MM.1S (cell line): ENCODE measurements around the gene PGR.

Source experiments
- DNase-seq: peaks from one replicate; pipeline ENCODE4 v3.0.0-alpha.2; 2015
- H2AFZ ChIP-seq: fragments of 300-600 bp; sonication (generic); 2 replicates; pipeline ENCODE4 v1.6.0; 2016; ENCODE audit warnings: antibody characterized with exemption, low read length
- H3F3A ChIP-seq: fragments of 300-600 bp; sonication (generic); 2 replicates; pipeline ENCODE4 v1.6.1; 2016; ENCODE audit warnings: mild to moderate bottlenecking, antibody characterized with exemption, low read length, moderate library complexity, mixed read lengths; ENCODE audit not compliant: insufficient read depth
- H3K27ac ChIP-seq: fragments of 300-600 bp; sonication (generic); 2 replicates; pipeline ENCODE4 v1.5.1; 2016; ENCODE audit warnings: mild to moderate bottlenecking, low read length
- H3K27me3 ChIP-seq: fragments of 300-600 bp; sonication (generic); replicated peaks from 2 replicates; pipeline ENCODE4 v1.6.0; 2016; ENCODE audit warnings: low read length; ENCODE audit not compliant: insufficient read depth
- H3K36me3 ChIP-seq: fragments of 300-600 bp; sonication (generic); replicated peaks from 2 replicates; pipeline ENCODE4 v1.6.1; 2016; ENCODE audit warnings: mild to moderate bottlenecking, low read length, mixed read lengths; ENCODE audit not compliant: insufficient read depth
- H3K4me1 ChIP-seq: fragments of 300-600 bp; sonication (generic); 2 replicates; pipeline ENCODE4 v1.6.1; 2016; ENCODE audit warnings: low read length, mixed read lengths
- H3K4me2 ChIP-seq: fragments of 300-600 bp; sonication (generic); 2 replicates; pipeline ENCODE4 v1.6.0; 2016; ENCODE audit warnings: low read depth, low read length
- H3K4me3 ChIP-seq: fragments of 300-600 bp; sonication (generic); 2 replicates; pipeline ENCODE4 v1.5.1; 2016; ENCODE audit warnings: low read length, mixed read lengths
- H3K79me2 ChIP-seq: fragments of 300-600 bp; sonication (generic); 2 replicates; pipeline ENCODE4 v1.6.1; 2016; ENCODE audit warnings: mixed run types, low read length, mixed read lengths
- H3K9ac ChIP-seq: fragments of 300-600 bp; sonication (generic); 2 replicates; pipeline ENCODE4 v1.6.1; 2016; ENCODE audit warnings: low read length, mixed read lengths
- H3K9me2 ChIP-seq: fragments of 300-600 bp; sonication (generic); replicated peaks from 2 replicates; pipeline ENCODE4 v1.6.1; 2016; ENCODE audit warnings: mild to moderate bottlenecking, low read length, mixed read lengths; ENCODE audit not compliant: insufficient read depth
- H3K9me3 ChIP-seq: fragments of 300-600 bp; sonication (generic); replicated peaks from 2 replicates; pipeline ENCODE4 v1.6.1; 2016; ENCODE audit warnings: mild to moderate bottlenecking, low read length, mixed read lengths; ENCODE audit not compliant: insufficient read depth
- H4K20me1 ChIP-seq: fragments of 300-600 bp; sonication (generic); 2 replicates; pipeline ENCODE4 v1.6.1; 2016; ENCODE audit warnings: mild to moderate bottlenecking, low read length, moderate library complexity, mixed read lengths; ENCODE audit not compliant: insufficient read depth
- CTCF ChIP-seq: fragments of 300-600 bp; sonication (generic); IDR thresholded peaks from 2 replicates; pipeline ENCODE4 v1.5.1; 2016; ENCODE audit warnings: antibody characterized with exemption, low read length, mixed read lengths
- EZH2 ChIP-seq: fragments of 300-600 bp; sonication (generic); optimal IDR thresholded peaks from 2 replicates; pipeline ENCODE3; 2017; ENCODE audit warnings: low read depth, mild to moderate bottlenecking, antibody characterized with exemption, low read length, mixed read lengths
- EZH2phosphoT487 ChIP-seq: fragments of 300-600 bp; sonication (generic); IDR thresholded peaks from 2 replicates; pipeline ENCODE4 v1.6.1; 2018; ENCODE audit warnings: antibody characterized with exemption, low read length

The PGR gene

DNA sequence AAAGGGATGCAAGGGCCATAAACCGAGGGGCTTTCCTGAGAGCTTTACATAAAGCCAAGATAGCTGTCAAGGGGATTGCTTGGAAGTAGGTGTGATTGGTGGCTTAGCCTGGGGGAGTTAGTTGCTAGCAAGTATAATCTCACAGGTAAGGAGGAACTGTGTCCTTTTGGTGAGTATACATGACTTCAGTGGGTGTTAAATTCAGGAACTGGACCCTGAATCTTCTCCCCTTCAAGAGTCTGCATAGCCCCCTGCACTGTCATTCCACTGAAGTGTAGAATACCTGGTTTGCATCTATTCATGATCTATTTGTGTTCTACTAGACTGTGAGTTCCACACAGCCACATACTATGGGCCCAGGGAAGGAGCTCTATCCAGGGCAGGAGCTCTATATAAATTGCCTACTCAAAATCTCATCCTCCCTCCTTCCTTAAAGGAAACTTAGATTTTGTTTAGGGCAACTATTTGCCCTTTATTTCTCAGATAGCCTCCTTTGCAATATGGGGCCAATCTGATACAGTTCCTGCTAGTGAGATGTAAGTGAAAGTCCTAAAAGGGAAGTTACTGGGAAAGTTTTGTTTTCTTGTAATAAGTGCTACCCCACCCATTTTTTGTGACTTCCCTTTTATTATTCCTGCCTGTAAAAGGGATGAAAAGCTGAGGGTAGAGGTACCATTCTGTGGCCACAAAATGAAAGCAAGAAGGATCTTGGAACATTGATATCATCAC, 120.5 kb downstream of the PGR start:
- H3K4me2 ChIP-seq, result no peak overlapping the region
- no peak overlapping the region for H3K9ac ChIP-seq
- no peaks in the 10 kb centered on the region for H4K20me1 ChIP-seq
- no peaks in the 10 kb centered on the region for H3K79me2 ChIP-seq
- no peaks in the 10 kb centered on the region for H3F3A ChIP-seq
- H3K27ac ChIP-seq, result no peak overlapping the region
- no peaks in the 10 kb centered on the region for H3K4me1 ChIP-seq
- no peaks in the 10 kb centered on the region for H3K27me3 ChIP-seq
- no peak overlapping the region for H3K4me3 ChIP-seq
- no peaks in the 10 kb centered on the region for H3K9me3 ChIP-seq
- DNase-seq, result no peak
- no peaks in the 10 kb centered on the region for H3K36me3 ChIP-seq
- H3K9me2 ChIP-seq, result no peaks in the 10 kb centered on the region
- TF ChIP-seq EZH2 (no peak), EZH2phosphoT487 (no peak), CTCF (no peak)
- H2AFZ ChIP-seq, result no peak overlapping the region

GRCh38 chr11:101003468-101003867, 126.1 kb downstream of the PGR start:
- Histone ChIP-seq H3K9me2 (no peaks in the 10 kb centered on the region), H3K4me3 (no peak overlapping the region), H3K9me3 (no peaks in the 10 kb centered on the region), H4K20me1 (no peaks in the 10 kb centered on the region), H3F3A (no peaks in the 10 kb centered on the region), H3K27me3 (no peaks in the 10 kb centered on the region), H3K79me2 (no peaks in the 10 kb centered on the region), H3K36me3 (no peaks in the 10 kb centered on the region), H3K9ac (no peak overlapping the region), H3K4me2 (no peak overlapping the region), H2AFZ (no peak overlapping the region), H3K4me1 (no peaks in the 10 kb centered on the region), H3K27ac (no peak overlapping the region)
- TF ChIP-seq EZH2phosphoT487, result no peak
- peak; percentile 38 for TF ChIP-seq CTCF
- no peak for DNase-seq

DNA sequence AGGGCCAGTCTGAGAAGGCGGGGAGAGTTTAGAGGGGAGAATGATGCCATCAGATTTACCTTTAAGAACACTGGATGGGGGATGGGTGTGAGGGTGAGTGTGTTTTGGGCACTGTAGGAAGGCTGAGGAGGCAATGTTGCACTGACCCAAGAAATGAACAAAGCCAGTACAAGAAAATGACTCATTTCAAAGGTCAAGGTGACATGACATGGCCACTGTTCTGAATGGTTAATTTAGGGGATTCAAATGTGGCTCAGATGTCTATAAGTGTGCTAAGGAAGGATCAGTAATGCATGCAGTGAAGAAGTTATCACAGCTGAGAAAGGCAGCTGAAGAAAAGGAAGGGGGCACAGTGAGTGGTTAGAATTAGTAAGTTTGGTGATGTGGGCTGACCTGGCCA, 129.9 kb downstream of the PGR start:
- H3K4me2 ChIP-seq, result no peak overlapping the region
- no peaks in the 10 kb centered on the region for H3F3A ChIP-seq
- no peaks in the 10 kb centered on the region for H3K9me3 ChIP-seq
- H3K9ac ChIP-seq, result no peak overlapping the region
- H3K4me1 ChIP-seq, result no peaks in the 10 kb centered on the region
- H2AFZ ChIP-seq, result no peak overlapping the region
- no peak for DNase-seq
- no peaks in the 10 kb centered on the region for H4K20me1 ChIP-seq
- no peak overlapping the region for H3K4me3 ChIP-seq
- H3K79me2 ChIP-seq, result no peaks in the 10 kb centered on the region
- no peaks in the 10 kb centered on the region for H3K27me3 ChIP-seq
- no peak overlapping the region for H3K27ac ChIP-seq
- TF ChIP-seq EZH2 (no peak), CTCF (no peak)
- no peaks in the 10 kb centered on the region for H3K9me2 ChIP-seq
- H3K36me3 ChIP-seq, result no peaks in the 10 kb centered on the region
